Activated T-helper 9 cell treated with anti-CD3 and anti-CD28 coated beads, Interleukin-2, amount 50 U/mL, for 16 hours (primary cell): ENCODE data around the gene NFATC1.

Source experiments
- DNase-seq: peaks from one replicate; pipeline ENCODE4 v3.0.0-alpha.2; 2020; ENCODE audit warnings: low read depth

The NFATC1 gene

GRCh38 chr18:79458131-79458838, 62.6 kb downstream of the NFATC1 start:
- DNase-seq = no peak

GRCh38 chr18:79458917-79459803, 63.4 kb downstream of the NFATC1 start:
- no peak for DNase-seq

GRCh38 chr18:79459946-79460480, 64.3 kb downstream of the NFATC1 start:
- no peak for DNase-seq

- no peak for DNase-seq
These were observed 65.0 kb downstream of the NFATC1 start for GRCh38 chr18:79460481-79461300.

GRCh38 chr18:79461627-79462026, 65.9 kb downstream of the NFATC1 start:
- DNase-seq = no peak

- no peak for DNase-seq
These were observed 67.8 kb downstream of the NFATC1 start for GRCh38 chr18:79463424-79463960.

GRCh38 chr18:79465392-79465991, 69.8 kb downstream of the NFATC1 start:
- DNase-seq = no peak

- no peak for DNase-seq
These were observed 70.9 kb downstream of the NFATC1 start for GRCh38 chr18:79466591-79466990.

GRCh38 chr18:79467126-79467525, 71.4 kb downstream of the NFATC1 start:
- DNase-seq = no peak

- DNase-seq = no peak
These were observed 72.5 kb downstream of the NFATC1 start for GRCh38 chr18:79468119-79468789.

GRCh38 chr18:79469309-79469708, 73.6 kb downstream of the NFATC1 start:
- DNase-seq = no peak

- DNase-seq = no peak
These were observed 74.2 kb downstream of the NFATC1 start for GRCh38 chr18:79469751-79470505.

- no peak for DNase-seq
These were observed 74.8 kb downstream of the NFATC1 start for GRCh38 chr18:79470547-79470946.

GRCh38 chr18:79471046-79471445, 75.3 kb downstream of the NFATC1 start:
- DNase-seq = no peak

GRCh38 chr18:79471597-79471996, 75.9 kb downstream of the NFATC1 start:
- no peak for DNase-seq

GRCh38 chr18:79472176-79472575, 76.4 kb downstream of the NFATC1 start:
- no peak for DNase-seq

- DNase-seq = no peak
These were observed 77.2 kb downstream of the NFATC1 start for GRCh38 chr18:79472946-79473345.

GRCh38 chr18:79476031-79476917, 80.5 kb downstream of the NFATC1 start:
- DNase-seq = no peak

GRCh38 chr18:79476918-79477571, 81.3 kb downstream of the NFATC1 start:
- DNase-seq = no peak
